Measurements from ENCODE around the gene CYP26B1.

Gene CYP26B1

DNA sequence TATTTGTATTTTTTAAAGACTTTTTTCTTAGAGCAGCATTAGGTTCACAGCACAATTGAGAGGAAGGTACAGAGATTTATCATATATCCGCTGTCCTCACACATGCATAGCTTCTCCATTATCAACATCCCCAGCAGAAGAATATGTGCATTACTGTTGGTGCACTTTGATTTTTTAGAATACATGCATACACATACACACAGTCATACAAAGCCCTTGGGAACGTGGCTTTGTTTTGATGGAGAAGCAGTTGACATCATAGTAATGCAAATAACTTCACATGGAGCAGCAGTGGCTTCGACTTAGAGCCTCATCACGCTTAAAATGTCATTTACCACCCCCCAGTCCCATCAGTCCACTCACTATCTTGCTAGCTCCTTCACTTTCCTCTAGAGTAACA lies 26.5 kb downstream of the CYP26B1 start:
- Histone ChIP-seq H3K27ac (no peak overlapping the region), H3K4me3 (no peak overlapping the region)
- no peak for DNase-seq (ENCODE audit: low spot score)
- TF ChIP-seq, protein P1, sequence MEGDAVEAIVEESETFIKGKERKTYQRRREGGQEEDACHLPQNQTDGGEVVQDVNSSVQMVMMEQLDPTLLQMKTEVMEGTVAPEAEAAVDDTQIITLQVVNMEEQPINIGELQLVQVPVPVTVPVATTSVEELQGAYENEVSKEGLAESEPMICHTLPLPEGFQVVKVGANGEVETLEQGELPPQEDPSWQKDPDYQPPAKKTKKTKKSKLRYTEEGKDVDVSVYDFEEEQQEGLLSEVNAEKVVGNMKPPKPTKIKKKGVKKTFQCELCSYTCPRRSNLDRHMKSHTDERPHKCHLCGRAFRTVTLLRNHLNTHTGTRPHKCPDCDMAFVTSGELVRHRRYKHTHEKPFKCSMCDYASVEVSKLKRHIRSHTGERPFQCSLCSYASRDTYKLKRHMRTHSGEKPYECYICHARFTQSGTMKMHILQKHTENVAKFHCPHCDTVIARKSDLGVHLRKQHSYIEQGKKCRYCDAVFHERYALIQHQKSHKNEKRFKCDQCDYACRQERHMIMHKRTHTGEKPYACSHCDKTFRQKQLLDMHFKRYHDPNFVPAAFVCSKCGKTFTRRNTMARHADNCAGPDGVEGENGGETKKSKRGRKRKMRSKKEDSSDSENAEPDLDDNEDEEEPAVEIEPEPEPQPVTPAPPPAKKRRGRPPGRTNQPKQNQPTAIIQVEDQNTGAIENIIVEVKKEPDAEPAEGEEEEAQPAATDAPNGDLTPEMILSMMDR (IDR thresholded peaks at IDR 0.05) = no peak

DNA sequence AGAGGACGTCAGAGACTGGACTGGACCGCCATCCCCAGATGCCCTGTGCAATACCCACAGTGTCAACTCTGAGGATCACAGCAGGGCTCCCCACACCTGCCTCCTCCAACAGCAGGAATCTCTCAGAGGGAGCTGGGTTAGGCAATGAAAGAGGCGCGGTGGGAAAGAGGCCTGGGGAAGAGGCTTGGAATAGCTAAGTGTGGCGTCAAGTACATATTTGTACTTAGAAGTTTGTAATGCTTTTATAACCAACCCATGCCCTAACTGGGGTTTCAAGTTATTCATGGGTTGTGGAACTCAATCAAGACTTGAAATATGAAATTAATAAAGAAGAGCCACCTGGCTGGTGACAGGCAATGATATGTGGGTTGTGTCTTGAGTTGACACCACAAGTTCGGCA lies 28.7 kb downstream of the CYP26B1 start:
- Histone ChIP-seq H3K27ac (no peak overlapping the region), H3K4me3 (no peak overlapping the region)
- DNase-seq (ENCODE audit: low spot score) = no peak
- TF ChIP-seq, protein P1 (IDR thresholded peaks at IDR 0.05) = no peak

DNA sequence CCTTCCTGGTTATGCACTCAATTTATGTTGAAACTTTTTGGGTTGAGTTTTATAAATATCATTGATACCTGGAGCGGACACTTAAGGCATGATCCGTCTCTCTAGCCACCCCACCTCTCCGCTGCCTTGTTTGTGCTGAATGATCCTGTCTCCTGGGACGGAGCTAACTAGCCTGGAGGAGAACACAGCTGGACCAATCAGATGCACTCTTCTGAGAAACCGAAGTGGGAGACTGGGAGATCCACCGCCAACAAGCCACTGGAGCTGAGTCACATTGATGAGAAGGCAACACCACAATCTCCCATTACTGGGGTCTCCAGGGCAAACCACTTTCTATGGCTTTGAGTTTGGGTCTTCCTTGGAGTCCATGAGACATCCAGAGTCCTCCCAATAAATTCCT lies 29.3 kb downstream of the CYP26B1 start:
- Histone ChIP-seq H3K4me3 (no peak overlapping the region), H3K27ac (no peak overlapping the region)
- DNase-seq (ENCODE audit: low spot score) = no peak
- TF ChIP-seq, protein P1 (IDR thresholded peaks at IDR 0.05) = no peak

DNA sequence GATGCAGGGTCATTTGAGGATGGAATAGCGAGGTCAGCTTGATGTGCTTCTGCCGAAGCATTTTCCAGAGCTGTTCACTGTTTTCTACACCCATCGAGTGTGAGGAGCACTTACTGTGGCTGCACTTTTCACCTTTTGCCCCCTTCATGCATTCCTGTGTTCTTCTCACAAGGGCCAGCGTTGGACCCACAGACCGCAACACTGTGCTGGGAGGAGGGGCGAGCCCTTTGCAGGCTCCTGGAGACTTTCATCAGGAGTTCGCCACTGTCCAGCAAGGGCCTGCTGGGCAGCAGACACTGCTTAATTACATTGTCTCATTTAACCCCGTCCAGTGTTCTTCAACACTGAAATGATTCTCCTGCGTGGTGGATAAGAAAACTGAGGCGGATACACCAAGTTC lies 29.9 kb downstream of the CYP26B1 start:
- no peak for DNase-seq (ENCODE audit: low spot score)
- Histone ChIP-seq H3K4me3 (no peak overlapping the region), H3K27ac (no peak overlapping the region)
- TF ChIP-seq, protein P1 (IDR thresholded peaks at IDR 0.05) = no peak

GRCh38 chr2:72117029-72117428 lies 30.6 kb downstream of the CYP26B1 start:
- Histone ChIP-seq H3K27ac (no peak overlapping the region), H3K4me3 (no peak overlapping the region)
- TF ChIP-seq, protein P1 (IDR thresholded peaks at IDR 0.05) = no peak
- peak; percentile 35 for DNase-seq (ENCODE audit: low spot score)

DNA sequence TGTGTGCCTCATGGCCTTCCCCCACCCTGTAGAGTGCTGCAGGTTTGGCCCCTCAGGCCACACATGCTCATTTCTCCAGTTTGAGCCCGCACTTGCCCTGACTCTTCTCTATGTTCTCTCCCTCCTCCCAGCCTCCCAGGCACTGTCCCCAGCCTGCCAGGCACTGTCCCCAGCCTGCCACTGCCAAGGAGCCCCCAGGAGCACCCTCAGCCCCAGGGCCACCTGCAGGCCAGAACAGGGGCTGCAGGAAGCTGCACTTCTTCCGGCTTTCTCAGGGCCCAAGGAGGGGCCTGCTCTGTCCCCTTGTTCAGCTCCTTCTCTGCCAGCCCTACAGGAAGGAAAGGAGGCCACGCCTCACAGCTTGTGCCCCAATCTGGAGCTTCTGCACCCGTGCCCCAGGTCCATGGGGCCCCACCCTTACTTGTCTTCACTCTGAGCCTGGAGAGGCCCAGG lies 31.6 kb downstream of the CYP26B1 start:
- Histone ChIP-seq H3K4me3 (no peak overlapping the region), H3K27ac (peak overlapping the region; percentile 8 to 30)
- DNase-seq (ENCODE audit: low spot score) = peak; percentile 59
- TF ChIP-seq, protein P1 (IDR thresholded peaks at IDR 0.05) = no peak

- DNase-seq (ENCODE audit: low spot score) = peak; percentile 68
- H3K4me3 ChIP-seq = no peak overlapping the region
- TF ChIP-seq, protein P1 (IDR thresholded peaks at IDR 0.05) = no peak
- H3K27ac ChIP-seq = peak overlapping the region; percentile 30 to 40
These were observed 32.3 kb downstream of the CYP26B1 start for GRCh38 chr2:72115110-72116080.
